Measurements from ENCODE around the gene MOB3C.

DNA sequence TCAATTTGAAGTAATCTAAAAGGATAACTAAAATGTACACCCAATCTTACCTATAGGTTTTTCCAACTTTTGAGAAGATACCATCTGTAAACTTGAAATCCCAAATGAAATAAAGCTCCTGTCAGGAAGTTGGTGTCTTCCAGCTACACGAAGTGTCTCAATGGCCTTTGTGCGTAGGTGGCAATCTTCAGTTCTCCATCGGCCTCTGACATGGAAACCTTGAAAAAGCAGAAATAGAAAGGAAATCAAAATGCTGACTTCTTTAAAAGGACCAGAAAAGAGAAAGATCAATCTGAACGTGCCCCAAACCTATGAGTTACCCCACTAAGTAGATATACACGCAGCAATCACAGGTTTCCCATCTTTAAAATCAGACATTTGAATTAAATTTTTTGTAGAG is 22.5 kb downstream of the MOB3C start:
- TF ChIP-seq, protein P1, sequence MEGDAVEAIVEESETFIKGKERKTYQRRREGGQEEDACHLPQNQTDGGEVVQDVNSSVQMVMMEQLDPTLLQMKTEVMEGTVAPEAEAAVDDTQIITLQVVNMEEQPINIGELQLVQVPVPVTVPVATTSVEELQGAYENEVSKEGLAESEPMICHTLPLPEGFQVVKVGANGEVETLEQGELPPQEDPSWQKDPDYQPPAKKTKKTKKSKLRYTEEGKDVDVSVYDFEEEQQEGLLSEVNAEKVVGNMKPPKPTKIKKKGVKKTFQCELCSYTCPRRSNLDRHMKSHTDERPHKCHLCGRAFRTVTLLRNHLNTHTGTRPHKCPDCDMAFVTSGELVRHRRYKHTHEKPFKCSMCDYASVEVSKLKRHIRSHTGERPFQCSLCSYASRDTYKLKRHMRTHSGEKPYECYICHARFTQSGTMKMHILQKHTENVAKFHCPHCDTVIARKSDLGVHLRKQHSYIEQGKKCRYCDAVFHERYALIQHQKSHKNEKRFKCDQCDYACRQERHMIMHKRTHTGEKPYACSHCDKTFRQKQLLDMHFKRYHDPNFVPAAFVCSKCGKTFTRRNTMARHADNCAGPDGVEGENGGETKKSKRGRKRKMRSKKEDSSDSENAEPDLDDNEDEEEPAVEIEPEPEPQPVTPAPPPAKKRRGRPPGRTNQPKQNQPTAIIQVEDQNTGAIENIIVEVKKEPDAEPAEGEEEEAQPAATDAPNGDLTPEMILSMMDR (IDR thresholded peaks at IDR 0.05): no peak
- TF ChIP-seq POLR2A (IDR thresholded peaks at IDR 0.05): no peak
